ENCODE measurements around the gene TMEM161B. TPM values are rescaled to one million over a fixed set of nuclear protein-coding genes. Genes with fewer than 3 reads are reported as not detected.
"Not testable (repeated sequence)": the region's sequence is repeated elsewhere in the genome, so short reads cannot be mapped to it uniquely, and the experiment has no call there.

Gene TMEM161B
- total and polyA plus RNA-seq, 7 donors: 5.1 to 10.2 (median 6.6) TPM

GRCh38 chr5:88248094-88248493, 20.6 kb downstream of the TMEM161B start:
- Histone ChIP-seq H3K36me3 (ENCODE audit: insufficient read depth in 1 of 2, low read depth in 1 of 2) (no peaks in the 10 kb centered on the region), H3K9me3 (no peaks in the 10 kb centered on the region), H3K27ac (no peak overlapping the region), H3K4me3 (no peak overlapping the region), H3K4me1 (peaks cover 6% of the 10 kb centered on the region), H3K27me3 (ENCODE audit: insufficient read depth in 3 of 3, low read length in 2 of 3) (no peaks in the 10 kb centered on the region)
- no peak for ATAC-seq
- intact Hi-C loops (cut with DNase I): loop anchor here in 1 of 2 donors (2.0 kb wide), 1 partner anchor 19 kb away; no protein-coding TSS in a partner anchor
- TF ChIP-seq CTCF (IDR thresholded peaks at IDR 0.05): no peak
- no peak for DNase-seq
- 88 to 93% (median 90%) methylated on average over 3 of the region's 3 CpGs for WGBS, 3 donors

- Histone ChIP-seq H3K4me3 (no peak overlapping the region), H3K27me3 (ENCODE audit: insufficient read depth in 3 of 3, low read length in 2 of 3) (no peaks in the 10 kb centered on the region), H3K9me3 (no peaks in the 10 kb centered on the region), H3K27ac (no peak overlapping the region), H3K4me1 (peaks cover 6% of the 10 kb centered on the region), H3K36me3 (ENCODE audit: insufficient read depth in 1 of 2, low read depth in 1 of 2) (no peaks in the 10 kb centered on the region)
- TF ChIP-seq CTCF (IDR thresholded peaks at IDR 0.05): no peak
- intact Hi-C loops (cut with DNase I): no loop called here
- ATAC-seq (no peak), DNase-seq (no peak)
These were observed 22.8 kb downstream of the TMEM161B start for GRCh38 chr5:88245893-88246244.

- no peaks in the 10 kb centered on the region for H3K27me3 ChIP-seq (ENCODE audit: insufficient read depth in 3 of 3, low read length in 2 of 3)
- no peak for DNase-seq
- TF ChIP-seq CTCF (IDR thresholded peaks at IDR 0.05): no peak
- H3K36me3 ChIP-seq (ENCODE audit: insufficient read depth in 1 of 2, low read depth in 1 of 2): peaks cover 0 to 3% of the 10 kb centered on the region in 2 donors
- no peak for ATAC-seq
- no peaks in the 10 kb centered on the region for H3K9me3 ChIP-seq
- WGBS, 3 donors: 93 to 94% (median 94%) methylated on average over 1 of the region's 1 CpG
- peaks cover 6% of the 10 kb centered on the region for H3K4me1 ChIP-seq
- no peak overlapping the region for H3K4me3 ChIP-seq
- no peak overlapping the region for H3K27ac ChIP-seq
- intact Hi-C loops (cut with DNase I): no loop called here
These were observed 23.3 kb downstream of the TMEM161B start for GRCh38 chr5:88245241-88245892.

- H3K27ac ChIP-seq: no peak overlapping the region
- DNase-seq (no peak), ATAC-seq (no peak)
- no peaks in the 10 kb centered on the region for H3K9me3 ChIP-seq
- H3K4me1 ChIP-seq: peaks cover 6% of the 10 kb centered on the region
- peaks cover 0 to 9% of the 10 kb centered on the region in 2 donors for H3K36me3 ChIP-seq (ENCODE audit: insufficient read depth in 1 of 2, low read depth in 1 of 2)
- intact Hi-C loops (cut with DNase I): no loop called here
- no peak for TF ChIP-seq CTCF (IDR thresholded peaks at IDR 0.05)
- H3K4me3 ChIP-seq: no peak overlapping the region
- H3K27me3 ChIP-seq (ENCODE audit: insufficient read depth in 3 of 3, low read length in 2 of 3): no peaks in the 10 kb centered on the region
- WGBS, 3 donors: 94 to 96% (median 96%) methylated on average over 2 of the region's 2 CpGs
These were observed 24.0 kb downstream of the TMEM161B start for GRCh38 chr5:88244686-88245085.

GRCh38 chr5:88243493-88243892, 25.2 kb downstream of the TMEM161B start:
- ATAC-seq; H3K27ac ChIP-seq; H3K27me3 ChIP-seq (ENCODE audit: insufficient read depth in 3 of 3, low read length in 2 of 3); DNase-seq; H3K4me3 ChIP-seq; H3K9me3 ChIP-seq; intact Hi-C loops (cut with DNase I); H3K4me1 ChIP-seq: not testable (repeated sequence)
- WGBS, 3 donors: 76 to 83% (median 78%) methylated on average over 2 of the region's 2 CpGs
- H3K36me3 ChIP-seq (ENCODE audit: insufficient read depth in 1 of 2, low read depth in 1 of 2): peaks cover 0 to 19% of the 10 kb centered on the region in 2 donors

Data from psoas muscle (tissue), 8 donors.